MM.1S (cell line): Measurements from ENCODE around the gene C16orf95.
"Not testable (repeated sequence)": the region's sequence is repeated elsewhere in the genome, so short reads cannot be mapped to it uniquely, and the experiment has no call there.

Experiments
- DNase-seq: peaks from one replicate; pipeline ENCODE4 v3.0.0-alpha.2; 2015
- H2AFZ ChIP-seq: fragments of 300-600 bp; sonication (generic); 2 replicates; pipeline ENCODE4 v1.6.0; 2016; ENCODE audit warnings: antibody characterized with exemption, low read length
- H3F3A ChIP-seq: fragments of 300-600 bp; sonication (generic); 2 replicates; pipeline ENCODE4 v1.6.1; 2016; ENCODE audit warnings: mild to moderate bottlenecking, antibody characterized with exemption, low read length, moderate library complexity, mixed read lengths; ENCODE audit not compliant: insufficient read depth
- H3K27ac ChIP-seq: fragments of 300-600 bp; sonication (generic); 2 replicates; pipeline ENCODE4 v1.5.1; 2016; ENCODE audit warnings: mild to moderate bottlenecking, low read length
- H3K27me3 ChIP-seq: fragments of 300-600 bp; sonication (generic); replicated peaks from 2 replicates; pipeline ENCODE4 v1.6.0; 2016; ENCODE audit warnings: low read length; ENCODE audit not compliant: insufficient read depth
- H3K36me3 ChIP-seq: fragments of 300-600 bp; sonication (generic); replicated peaks from 2 replicates; pipeline ENCODE4 v1.6.1; 2016; ENCODE audit warnings: mild to moderate bottlenecking, low read length, mixed read lengths; ENCODE audit not compliant: insufficient read depth
- H3K4me1 ChIP-seq: fragments of 300-600 bp; sonication (generic); 2 replicates; pipeline ENCODE4 v1.6.1; 2016; ENCODE audit warnings: low read length, mixed read lengths
- H3K4me2 ChIP-seq: fragments of 300-600 bp; sonication (generic); 2 replicates; pipeline ENCODE4 v1.6.0; 2016; ENCODE audit warnings: low read depth, low read length
- H3K4me3 ChIP-seq: fragments of 300-600 bp; sonication (generic); 2 replicates; pipeline ENCODE4 v1.5.1; 2016; ENCODE audit warnings: low read length, mixed read lengths
- H3K79me2 ChIP-seq: fragments of 300-600 bp; sonication (generic); 2 replicates; pipeline ENCODE4 v1.6.1; 2016; ENCODE audit warnings: mixed run types, low read length, mixed read lengths
- H3K9ac ChIP-seq: fragments of 300-600 bp; sonication (generic); 2 replicates; pipeline ENCODE4 v1.6.1; 2016; ENCODE audit warnings: low read length, mixed read lengths
- H3K9me2 ChIP-seq: fragments of 300-600 bp; sonication (generic); replicated peaks from 2 replicates; pipeline ENCODE4 v1.6.1; 2016; ENCODE audit warnings: mild to moderate bottlenecking, low read length, mixed read lengths; ENCODE audit not compliant: insufficient read depth
- H3K9me3 ChIP-seq: fragments of 300-600 bp; sonication (generic); replicated peaks from 2 replicates; pipeline ENCODE4 v1.6.1; 2016; ENCODE audit warnings: mild to moderate bottlenecking, low read length, mixed read lengths; ENCODE audit not compliant: insufficient read depth
- H4K20me1 ChIP-seq: fragments of 300-600 bp; sonication (generic); 2 replicates; pipeline ENCODE4 v1.6.1; 2016; ENCODE audit warnings: mild to moderate bottlenecking, low read length, moderate library complexity, mixed read lengths; ENCODE audit not compliant: insufficient read depth
- CTCF ChIP-seq: fragments of 300-600 bp; sonication (generic); IDR thresholded peaks from 2 replicates; pipeline ENCODE4 v1.5.1; 2016; ENCODE audit warnings: antibody characterized with exemption, low read length, mixed read lengths
- EZH2 ChIP-seq: fragments of 300-600 bp; sonication (generic); optimal IDR thresholded peaks from 2 replicates; pipeline ENCODE3; 2017; ENCODE audit warnings: low read depth, mild to moderate bottlenecking, antibody characterized with exemption, low read length, mixed read lengths
- EZH2phosphoT487 ChIP-seq: fragments of 300-600 bp; sonication (generic); IDR thresholded peaks from 2 replicates; pipeline ENCODE4 v1.6.1; 2018; ENCODE audit warnings: antibody characterized with exemption, low read length

C16orf95 gene

GRCh38 chr16:87340198-87340597 lies 23.0 kb upstream of the C16orf95 start:
- H2AFZ ChIP-seq: no peak overlapping the region
- H4K20me1 ChIP-seq: no peaks in the 10 kb centered on the region
- no peaks in the 10 kb centered on the region for H3K4me1 ChIP-seq
- no peaks in the 10 kb centered on the region for H3K9me3 ChIP-seq
- H3K27me3 ChIP-seq: no peaks in the 10 kb centered on the region
- H3F3A ChIP-seq: no peaks in the 10 kb centered on the region
- no peaks in the 10 kb centered on the region for H3K9me2 ChIP-seq
- H3K27ac ChIP-seq: no peak overlapping the region
- no peak for DNase-seq
- H3K79me2 ChIP-seq: no peaks in the 10 kb centered on the region
- H3K9ac ChIP-seq: no peak overlapping the region
- no peaks in the 10 kb centered on the region for H3K36me3 ChIP-seq
- H3K4me2 ChIP-seq: no peak overlapping the region
- no peak overlapping the region for H3K4me3 ChIP-seq
- no peak for TF ChIP-seq CTCF
- no peak for TF ChIP-seq EZH2
- no peak for TF ChIP-seq EZH2phosphoT487

- H3F3A ChIP-seq, H3K79me2 ChIP-seq, H3K9ac ChIP-seq, H3K36me3 ChIP-seq, H3K27ac ChIP-seq, H3K9me3 ChIP-seq, DNase-seq, H3K4me2 ChIP-seq, H3K9me2 ChIP-seq, H4K20me1 ChIP-seq, H3K27me3 ChIP-seq, H3K4me1 ChIP-seq, H3K4me3 ChIP-seq, H2AFZ ChIP-seq: not testable (repeated sequence)
Observed at GRCh38 chr16:87339724-87340105, 22.5 kb upstream of the C16orf95 start.

DNA sequence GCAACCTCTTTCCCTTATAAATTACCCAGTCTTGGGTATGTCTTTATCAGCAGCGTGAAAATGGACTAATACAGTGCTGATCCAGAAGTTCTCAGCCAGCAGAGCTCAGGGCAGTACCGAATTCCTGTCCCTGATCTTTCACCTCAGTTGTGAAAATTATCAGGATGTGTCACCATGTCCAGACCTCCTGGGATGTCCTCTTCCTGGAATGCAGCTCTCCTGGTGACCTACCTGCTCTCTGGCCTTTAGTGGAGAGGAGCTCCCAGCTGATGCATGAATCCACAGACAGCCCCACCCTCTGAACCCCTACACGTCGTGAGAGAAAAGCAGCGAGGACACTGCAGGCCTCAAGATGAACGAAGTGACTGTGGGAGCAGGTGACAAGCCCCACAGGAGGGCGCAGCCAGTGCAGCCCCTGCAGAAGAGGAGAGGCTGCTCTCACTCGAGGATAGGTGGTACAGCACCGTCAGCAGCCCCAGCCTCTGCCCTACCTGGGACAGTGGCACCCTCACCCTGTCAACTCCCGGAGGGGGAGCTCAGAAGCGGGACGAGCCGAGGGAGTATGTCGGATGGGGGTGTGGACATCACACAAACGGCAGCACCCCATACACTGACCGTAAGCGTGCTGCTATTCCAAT lies 22.0 kb upstream of the C16orf95 start:
- H3K4me1 ChIP-seq: no peaks in the 10 kb centered on the region
- no peak for DNase-seq
- H3F3A ChIP-seq: no peaks in the 10 kb centered on the region
- H3K36me3 ChIP-seq: no peaks in the 10 kb centered on the region
- H3K4me3 ChIP-seq: no peak overlapping the region
- H3K79me2 ChIP-seq: no peaks in the 10 kb centered on the region
- H3K9ac ChIP-seq: no peak overlapping the region
- H3K4me2 ChIP-seq: no peak overlapping the region
- TF ChIP-seq CTCF: no peak
- no peak for TF ChIP-seq EZH2phosphoT487
- no peak for TF ChIP-seq EZH2
- H3K9me2 ChIP-seq: no peaks in the 10 kb centered on the region
- no peak overlapping the region for H3K27ac ChIP-seq
- H3K27me3 ChIP-seq: no peaks in the 10 kb centered on the region
- H2AFZ ChIP-seq: no peak overlapping the region
- no peaks in the 10 kb centered on the region for H3K9me3 ChIP-seq
- no peaks in the 10 kb centered on the region for H4K20me1 ChIP-seq

DNA sequence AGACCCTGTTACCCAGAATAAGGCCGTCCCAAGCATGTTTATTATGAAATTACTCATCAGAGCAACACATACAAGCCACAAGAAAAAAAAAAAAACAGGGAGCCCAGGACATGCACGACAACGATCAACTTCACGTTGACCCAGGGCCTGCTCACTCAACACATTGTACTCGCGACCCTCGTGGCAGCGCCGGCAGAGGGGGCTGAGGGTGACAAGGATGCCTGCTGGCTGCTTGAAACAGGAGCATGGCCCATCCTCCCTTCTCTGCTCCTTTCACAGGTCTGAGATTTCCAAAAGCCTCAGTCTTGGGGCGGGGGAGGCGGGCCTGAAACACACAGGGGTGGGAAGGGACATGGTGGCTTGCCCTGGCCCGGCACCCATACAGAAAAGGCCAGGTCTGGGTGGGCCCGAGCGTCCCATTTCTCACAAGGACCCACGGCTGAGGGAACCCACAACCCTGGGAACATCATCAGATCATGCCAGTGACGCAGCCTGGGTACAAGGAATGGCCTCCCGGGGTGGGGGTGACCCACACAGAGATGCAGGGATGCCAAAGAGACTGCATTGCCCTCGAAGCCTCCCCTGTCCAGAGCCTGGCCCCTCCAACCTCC lies 21.1 kb upstream of the C16orf95 start:
- no peaks in the 10 kb centered on the region for H3F3A ChIP-seq
- H3K9ac ChIP-seq: no peak overlapping the region
- TF ChIP-seq CTCF (no peak), EZH2phosphoT487 (no peak), EZH2 (no peak)
- H2AFZ ChIP-seq: no peak overlapping the region
- H3K4me2 ChIP-seq: no peak overlapping the region
- no peaks in the 10 kb centered on the region for H4K20me1 ChIP-seq
- H3K27me3 ChIP-seq: no peaks in the 10 kb centered on the region
- DNase-seq: no peak
- H3K9me3 ChIP-seq: no peaks in the 10 kb centered on the region
- no peaks in the 10 kb centered on the region for H3K4me1 ChIP-seq
- no peaks in the 10 kb centered on the region for H3K79me2 ChIP-seq
- H3K27ac ChIP-seq: no peak overlapping the region
- no peaks in the 10 kb centered on the region for H3K36me3 ChIP-seq
- H3K9me2 ChIP-seq: no peaks in the 10 kb centered on the region
- no peak overlapping the region for H3K4me3 ChIP-seq
